PC-3 (cell line): ENCODE data around the gene DHODH.

Source experiments
- EZH2phosphoT487 ChIP-seq: fragments of 300-600 bp; sonication (generic); IDR thresholded peaks from 2 replicates; pipeline ENCODE4 v1.6.1; 2018; ENCODE audit warnings: mild to moderate bottlenecking, antibody characterized with exemption, low read length, borderline replicate concordance
- TF ChIP-seq, protein P1 (sequence below): fragments of 300-600 bp; sonication (generic); conservative IDR thresholded peaks from 2 replicates; pipeline ENCODE4 v1.5.1; 2017; ENCODE audit warnings: antibody characterized with exemption, low read depth, mild to moderate bottlenecking, low read length

DNA sequence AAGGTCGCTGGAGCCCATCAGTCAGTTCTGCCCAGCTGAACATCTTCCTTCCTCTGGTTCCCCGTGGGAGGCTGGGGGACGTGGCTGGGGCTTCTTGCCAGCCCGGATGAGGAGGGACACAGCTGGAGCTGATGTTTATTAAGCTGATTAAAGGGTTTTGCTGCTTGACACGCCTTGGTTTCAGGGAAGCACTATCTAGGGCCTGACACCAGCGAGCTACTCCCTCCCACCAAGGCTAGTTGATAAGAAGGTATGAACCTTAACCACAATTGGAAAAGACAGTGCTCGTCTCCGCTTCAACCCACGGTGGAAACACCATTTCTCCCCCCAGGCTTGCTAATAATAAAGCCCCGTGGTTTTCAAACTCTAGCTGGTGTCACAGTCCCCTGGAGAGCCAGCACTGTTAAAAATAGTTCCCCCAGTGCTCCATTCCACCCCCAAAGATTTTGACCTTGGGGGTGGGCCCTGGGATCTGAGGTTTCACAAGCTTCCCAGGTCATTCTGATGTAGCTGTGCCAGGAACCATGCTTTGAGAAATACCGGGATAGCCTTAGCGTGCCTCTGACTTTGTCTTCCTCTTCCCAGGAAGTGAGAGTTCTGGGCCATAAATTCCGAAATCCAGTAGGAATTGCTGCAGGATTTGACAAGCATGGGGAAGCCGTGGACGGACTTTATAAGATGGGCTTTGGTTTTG, 5.5 kb downstream of the DHODH start:
- TF ChIP-seq, protein P1, sequence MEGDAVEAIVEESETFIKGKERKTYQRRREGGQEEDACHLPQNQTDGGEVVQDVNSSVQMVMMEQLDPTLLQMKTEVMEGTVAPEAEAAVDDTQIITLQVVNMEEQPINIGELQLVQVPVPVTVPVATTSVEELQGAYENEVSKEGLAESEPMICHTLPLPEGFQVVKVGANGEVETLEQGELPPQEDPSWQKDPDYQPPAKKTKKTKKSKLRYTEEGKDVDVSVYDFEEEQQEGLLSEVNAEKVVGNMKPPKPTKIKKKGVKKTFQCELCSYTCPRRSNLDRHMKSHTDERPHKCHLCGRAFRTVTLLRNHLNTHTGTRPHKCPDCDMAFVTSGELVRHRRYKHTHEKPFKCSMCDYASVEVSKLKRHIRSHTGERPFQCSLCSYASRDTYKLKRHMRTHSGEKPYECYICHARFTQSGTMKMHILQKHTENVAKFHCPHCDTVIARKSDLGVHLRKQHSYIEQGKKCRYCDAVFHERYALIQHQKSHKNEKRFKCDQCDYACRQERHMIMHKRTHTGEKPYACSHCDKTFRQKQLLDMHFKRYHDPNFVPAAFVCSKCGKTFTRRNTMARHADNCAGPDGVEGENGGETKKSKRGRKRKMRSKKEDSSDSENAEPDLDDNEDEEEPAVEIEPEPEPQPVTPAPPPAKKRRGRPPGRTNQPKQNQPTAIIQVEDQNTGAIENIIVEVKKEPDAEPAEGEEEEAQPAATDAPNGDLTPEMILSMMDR = no peak
- no peak for TF ChIP-seq EZH2phosphoT487
